Muscle layer of colon (tissue), 2 donors: ENCODE measurements around the gene OR2B6.

Experiments
- H3K27ac ChIP-seq: one replicate; pipeline ENCODE4 v1.7.0; 2013; ENCODE audit warnings: low read depth, mild to moderate bottlenecking, low read length, moderate library complexity
- H3K27me3 ChIP-seq, 2 donors: one replicate each; pipeline ENCODE4 v1.7.0; 2013; ENCODE audit warnings: low read length in 2 of 2, mild to moderate bottlenecking in 2 of 2; ENCODE audit not compliant: insufficient read depth in 2 of 2, control insufficient read depth in 1 of 2
- H3K36me3 ChIP-seq: one replicate; pipeline ENCODE4 v1.7.0; 2013; ENCODE audit warnings: mild to moderate bottlenecking, low read length; ENCODE audit not compliant: insufficient read depth
- H3K4me1 ChIP-seq: one replicate; pipeline ENCODE4 v1.7.0; 2013; ENCODE audit warnings: mild to moderate bottlenecking, low read length; ENCODE audit not compliant: insufficient read depth
- H3K4me3 ChIP-seq, 2 donors: one replicate each; pipeline ENCODE4 v1.7.0; 2013; ENCODE audit warnings: low read length in 2 of 2, low read depth in 1 of 2, mild to moderate bottlenecking in 1 of 2, moderate library complexity in 1 of 2
- H3K9ac ChIP-seq: one replicate; pipeline ENCODE4 v1.7.0; 2013; ENCODE audit warnings: low read length
- H3K9me3 ChIP-seq: one replicate; pipeline ENCODE4 v1.7.0; 2013; ENCODE audit warnings: mild to moderate bottlenecking, low read length
- donor health status: abdominal sarcoma.
- donor health status: Adenocarcinoma of cecum.

The OR2B6 gene

DNA sequence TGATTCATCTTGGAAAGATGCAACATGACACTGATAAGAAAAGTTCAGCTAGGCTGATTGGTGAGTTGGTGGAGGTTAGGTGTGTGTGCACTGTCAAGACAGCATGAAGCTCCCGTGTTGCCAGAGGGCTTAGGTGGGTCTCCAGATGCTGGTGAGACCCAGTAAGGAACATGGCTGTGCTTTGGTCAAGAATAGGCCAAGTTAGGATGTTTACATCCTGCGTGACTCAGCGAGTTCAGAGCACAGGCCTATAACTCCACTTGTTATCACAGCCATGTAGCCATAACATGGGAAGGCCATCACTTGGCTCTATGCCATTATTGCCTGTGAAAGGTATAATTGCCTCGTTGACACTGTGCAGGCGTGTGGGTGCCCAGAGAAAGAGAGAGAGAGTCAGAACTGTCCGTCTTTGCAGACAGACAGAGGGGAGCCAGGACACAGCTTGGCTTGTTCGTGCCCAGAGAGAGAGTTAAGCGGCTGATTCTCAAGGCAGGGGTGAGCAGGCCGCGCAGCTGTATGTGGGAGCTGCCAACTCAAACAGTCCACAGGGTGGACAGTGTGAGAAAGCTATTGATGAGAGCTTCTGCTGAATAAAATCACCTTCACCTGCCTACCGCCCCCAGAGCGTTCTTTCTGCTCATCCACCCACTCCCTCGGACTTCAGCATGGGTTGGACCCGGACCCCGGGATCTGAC lies 43.5 kb downstream of the OR2B6 start:
- Histone ChIP-seq H3K9ac (no peak overlapping the region), H3K4me3 (no peak overlapping the region), H3K9me3 (no peaks in the 10 kb centered on the region)

DNA sequence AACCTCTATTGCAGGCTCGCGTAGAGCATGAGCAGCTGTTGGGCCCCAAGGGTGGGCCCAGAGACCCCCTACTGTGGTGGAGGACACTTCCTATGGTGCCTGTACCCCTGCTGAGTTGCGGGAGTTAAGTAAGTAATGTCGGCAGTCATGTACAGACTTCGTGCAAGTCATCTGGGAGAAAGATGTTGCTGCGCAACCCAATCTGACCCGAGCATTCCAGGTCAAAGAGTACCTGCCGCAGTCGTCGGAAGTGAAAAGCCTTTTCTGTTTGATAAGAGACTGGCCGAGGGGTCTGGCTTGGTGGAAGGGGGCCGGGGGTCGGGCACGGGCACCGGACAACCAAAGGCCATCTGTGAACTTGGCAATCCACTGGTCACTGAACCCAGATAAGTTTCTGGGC lies 44.3 kb downstream of the OR2B6 start:
- Histone ChIP-seq H3K36me3 (no peaks in the 10 kb centered on the region), H3K9ac (no peak overlapping the region), H3K27ac (no peak overlapping the region), H3K27me3 (no peaks in the 10 kb centered on the region), H3K4me3 (no peak overlapping the region), H3K4me1 (no peaks in the 10 kb centered on the region), H3K9me3 (no peaks in the 10 kb centered on the region)

More for the DNA sequence above, 43.5 kb downstream of the OR2B6 start:
- Histone ChIP-seq H3K4me1 (no peaks in the 10 kb centered on the region), H3K27me3 (no peaks in the 10 kb centered on the region), H3K36me3 (no peaks in the 10 kb centered on the region), H3K27ac (no peak overlapping the region)

DNA sequence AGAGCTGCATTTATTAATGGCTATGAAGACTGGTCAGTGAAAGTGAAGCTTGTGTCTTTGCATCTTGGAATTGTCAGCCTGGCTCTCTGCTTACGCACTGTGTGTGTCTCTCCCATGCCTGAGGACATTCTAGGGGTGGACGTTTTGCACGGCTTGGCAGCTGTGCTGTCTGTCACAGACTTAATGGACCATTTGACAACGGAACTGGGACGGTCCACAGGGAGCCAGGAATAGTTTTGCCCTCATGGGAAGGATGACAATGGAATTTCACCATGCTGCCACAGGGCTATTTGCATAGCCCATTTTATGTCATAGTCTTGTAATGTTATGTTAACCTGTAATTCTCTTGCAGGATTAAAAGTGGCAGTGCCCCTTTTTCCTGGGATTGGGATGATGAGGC lies 44.7 kb downstream of the OR2B6 start:
- Histone ChIP-seq H3K4me1 (no peaks in the 10 kb centered on the region), H3K4me3 (no peak overlapping the region), H3K9ac (no peak overlapping the region), H3K9me3 (no peaks in the 10 kb centered on the region), H3K36me3 (no peaks in the 10 kb centered on the region), H3K27ac (no peak overlapping the region), H3K27me3 (no peaks in the 10 kb centered on the region)

DNA sequence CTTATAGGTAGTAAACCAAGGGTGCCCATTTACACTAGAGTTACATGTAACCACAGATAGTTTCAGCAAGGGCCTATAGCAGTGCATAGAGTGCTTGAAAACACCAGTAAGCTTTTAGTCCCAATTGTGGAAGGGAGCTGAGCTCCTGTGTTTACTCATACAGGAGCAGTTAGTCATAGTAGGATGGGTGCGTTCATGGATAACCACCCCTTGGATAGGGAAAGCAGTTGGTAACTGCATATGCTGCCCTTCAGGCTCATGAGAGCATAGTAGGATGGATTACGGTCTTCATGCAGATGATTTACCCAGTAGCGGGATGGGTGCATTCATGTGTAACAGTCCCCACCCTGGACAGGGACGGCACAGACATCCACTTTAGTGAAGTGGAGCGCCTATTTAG lies 45.1 kb downstream of the OR2B6 start:
- no peaks in the 10 kb centered on the region for H3K36me3 ChIP-seq
- no peaks in the 10 kb centered on the region for H3K27me3 ChIP-seq
- H3K9ac ChIP-seq = no peak overlapping the region
- no peaks in the 10 kb centered on the region for H3K4me1 ChIP-seq
- no peak overlapping the region for H3K27ac ChIP-seq
- H3K4me3 ChIP-seq = no peak overlapping the region
- no peaks in the 10 kb centered on the region for H3K9me3 ChIP-seq

DNA sequence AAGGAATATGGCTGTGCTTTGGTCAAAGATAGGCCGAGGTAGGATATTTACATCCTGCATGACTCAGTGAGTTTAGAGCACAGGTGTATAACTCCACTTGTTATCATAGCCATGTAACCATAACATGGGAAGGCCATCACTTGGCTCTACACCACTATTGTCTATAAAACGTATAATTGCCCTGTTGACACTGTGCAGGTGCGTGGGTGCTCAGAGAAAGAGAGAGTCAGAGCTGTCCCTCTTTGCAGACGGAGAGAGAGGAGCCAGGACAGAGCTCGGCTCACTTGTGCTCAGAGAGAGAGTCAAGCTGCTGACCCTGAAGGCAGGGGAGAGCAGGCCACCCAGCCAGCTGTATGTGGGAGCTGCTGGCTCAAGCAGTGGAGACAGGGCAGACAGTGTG lies 46.0 kb downstream of the OR2B6 start:
- Histone ChIP-seq H3K9me3 (no peaks in the 10 kb centered on the region), H3K36me3 (no peaks in the 10 kb centered on the region), H3K4me3 (no peak overlapping the region), H3K4me1 (no peaks in the 10 kb centered on the region), H3K27me3 (no peaks in the 10 kb centered on the region), H3K9ac (no peak overlapping the region), H3K27ac (no peak overlapping the region)

DNA sequence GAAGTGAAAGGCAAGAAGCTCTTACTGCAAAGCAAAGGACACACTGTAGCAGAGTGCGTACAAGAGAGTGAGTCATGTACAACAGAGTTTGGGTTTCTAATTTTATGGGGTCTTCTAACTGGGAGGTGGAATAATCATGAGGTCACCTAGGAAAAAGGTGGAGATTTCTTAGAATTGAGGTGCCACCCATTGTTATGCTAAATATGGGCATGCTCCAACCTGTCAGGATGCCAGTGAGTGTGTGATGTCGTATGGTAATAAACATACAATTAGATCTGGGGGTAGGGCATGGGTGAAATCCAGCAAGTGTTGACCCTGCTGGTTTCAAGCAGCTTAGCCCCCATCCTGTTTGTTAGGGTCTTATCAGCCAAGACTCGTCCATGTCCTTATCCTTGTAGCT lies 46.6 kb downstream of the OR2B6 start:
- H3K9ac ChIP-seq = no peak overlapping the region
- H3K27ac ChIP-seq = no peak overlapping the region
- H3K9me3 ChIP-seq = no peaks in the 10 kb centered on the region
- no peaks in the 10 kb centered on the region for H3K4me1 ChIP-seq
- no peaks in the 10 kb centered on the region for H3K27me3 ChIP-seq
- no peak overlapping the region for H3K4me3 ChIP-seq
- no peaks in the 10 kb centered on the region for H3K36me3 ChIP-seq

DNA sequence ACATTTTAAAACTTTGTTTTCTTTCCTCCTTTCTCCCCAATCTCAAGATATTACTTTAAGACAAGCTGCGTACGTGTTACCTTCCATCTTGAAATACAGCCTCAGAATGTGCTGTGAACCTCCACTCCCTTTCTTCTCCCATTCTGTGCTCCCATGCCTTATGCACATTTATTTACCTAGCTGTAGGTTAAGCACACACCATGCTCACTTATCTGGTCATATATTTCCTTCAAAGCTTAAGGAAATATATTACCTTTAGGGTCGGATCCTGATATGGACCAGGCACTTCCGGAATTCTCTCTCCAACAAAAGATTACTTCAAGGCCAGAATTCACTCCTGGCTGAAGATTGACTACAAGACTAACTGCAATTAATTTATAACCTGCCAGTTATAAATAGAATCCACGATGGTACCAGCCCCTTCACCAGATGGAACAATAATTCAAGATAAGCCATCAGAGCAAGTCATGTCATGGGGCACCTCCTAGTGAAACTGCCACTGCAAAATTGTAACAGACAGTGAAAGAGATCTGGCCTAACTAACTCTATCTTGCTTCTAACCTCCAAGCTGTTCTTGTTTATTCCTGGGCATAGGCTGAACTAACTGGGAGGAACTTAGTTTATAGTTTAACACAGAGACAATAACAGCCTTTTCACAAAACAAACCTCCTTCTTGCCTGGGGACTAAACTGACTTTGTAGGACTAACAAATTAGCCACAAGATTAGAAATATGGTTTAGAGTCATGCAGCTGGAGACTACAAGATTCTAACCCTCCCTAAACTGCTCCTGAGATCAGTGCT lies 47.5 kb downstream of the OR2B6 start:
- H3K27ac ChIP-seq = no peak overlapping the region
- H3K4me3 ChIP-seq = no peak overlapping the region
- no peak overlapping the region for H3K9ac ChIP-seq
- H3K36me3 ChIP-seq = no peaks in the 10 kb centered on the region
- H3K27me3 ChIP-seq = no peaks in the 10 kb centered on the region
- no peaks in the 10 kb centered on the region for H3K9me3 ChIP-seq
- no peaks in the 10 kb centered on the region for H3K4me1 ChIP-seq

DNA sequence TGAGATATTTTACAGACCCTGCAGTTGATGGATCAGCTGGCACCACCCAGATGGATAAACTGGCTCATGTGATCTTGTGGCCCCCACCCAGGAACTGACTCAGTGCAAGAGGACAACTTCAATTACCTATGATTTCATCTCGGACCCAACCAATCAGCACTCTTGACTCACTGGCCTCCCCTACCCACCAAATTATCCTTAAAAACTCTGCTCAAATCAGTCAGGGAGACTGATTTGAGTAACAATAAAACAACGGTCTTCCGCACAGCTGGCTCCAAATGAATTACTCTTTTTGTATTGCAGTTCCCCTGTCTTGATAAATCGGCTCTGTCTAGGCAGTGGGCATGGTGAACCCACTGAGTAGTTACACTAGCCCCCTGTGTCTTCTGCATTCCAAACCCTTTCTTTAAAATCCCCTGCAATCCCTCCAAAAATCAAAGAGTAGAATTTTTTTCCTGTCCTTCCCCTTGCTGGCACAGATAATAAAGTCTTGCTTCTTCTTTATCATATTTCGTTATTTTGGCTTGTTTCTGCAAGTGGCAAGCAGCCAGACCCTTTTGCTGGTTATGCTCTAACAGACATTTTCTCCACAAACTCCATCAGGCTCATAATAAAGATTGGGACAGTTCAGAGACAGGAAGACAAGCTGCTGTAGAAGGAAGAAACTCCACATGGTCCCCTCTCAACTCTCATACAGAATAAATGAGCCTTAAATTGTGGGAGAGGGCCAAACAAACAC lies 48.3 kb downstream of the OR2B6 start:
- Histone ChIP-seq H3K9ac (no peak overlapping the region), H3K9me3 (no peaks in the 10 kb centered on the region), H3K36me3 (no peaks in the 10 kb centered on the region), H3K27me3 (no peaks in the 10 kb centered on the region), H3K4me1 (no peaks in the 10 kb centered on the region), H3K27ac (no peak overlapping the region), H3K4me3 (no peak overlapping the region)

DNA sequence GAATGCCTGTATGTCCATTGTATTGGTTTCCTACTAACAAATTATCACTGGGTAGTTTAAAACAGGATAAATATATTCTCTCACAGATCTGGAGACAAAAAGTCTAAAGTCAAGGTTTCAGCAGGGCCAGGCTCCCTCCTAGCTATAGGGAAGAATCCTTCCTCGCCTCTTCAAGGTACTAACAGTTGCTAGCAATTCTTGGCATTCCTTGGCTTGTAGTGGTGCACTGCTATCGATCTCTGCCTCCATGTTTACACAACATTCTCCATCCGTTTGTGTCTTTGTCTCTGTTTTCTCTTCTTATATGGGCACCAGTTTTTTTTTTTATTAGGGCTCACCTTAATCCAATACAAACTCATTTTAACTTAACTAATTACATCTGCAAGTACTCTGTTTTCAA lies 48.9 kb downstream of the OR2B6 start:
- no peaks in the 10 kb centered on the region for H3K27me3 ChIP-seq
- H3K4me3 ChIP-seq = no peak overlapping the region
- H3K9me3 ChIP-seq = no peaks in the 10 kb centered on the region
- H3K27ac ChIP-seq = no peak overlapping the region
- H3K36me3 ChIP-seq = no peaks in the 10 kb centered on the region
- H3K9ac ChIP-seq = no peak overlapping the region
- no peaks in the 10 kb centered on the region for H3K4me1 ChIP-seq
